ENCODE measurements around the gene KMT5C. TPM values are rescaled to one million over a fixed set of nuclear protein-coding genes. Genes with fewer than 3 reads are reported as not detected.

The KMT5C gene
- total and polyA plus RNA-seq, 2 donors (not counting 1 experiment from before 2014, with no cell fraction given) = 22.2 to 23.6 TPM

- Histone ChIP-seq H3K79me2 (ENCODE audit: control insufficient read depth, insufficient read depth, low read length) (no peaks in the 10 kb centered on the region), H3K27ac (ENCODE audit: low read length in 2 of 2) (no peak overlapping the region), H3K9me3 (ENCODE audit: control extremely low read depth in 1 of 3, control insufficient read depth in 2 of 3, insufficient read depth in 1 of 3, low read length in 2 of 3) (peaks cover 0 to 17% (median 0%) of the 10 kb centered on the region in 3 donors), H4K20me1 (ENCODE audit: control insufficient read depth, insufficient read depth, low read length, poor library complexity, severe bottlenecking) (no peaks in the 10 kb centered on the region), H3K4me3 (ENCODE audit: control extremely low read depth in 1 of 5, extremely low read depth in 1 of 5, insufficient read depth in 1 of 5, low read depth in 2 of 5, low read length in 4 of 5) (no peak overlapping the region), H3K9ac (ENCODE audit: low read length) (no peak overlapping the region), H3K4me1 (ENCODE audit: control insufficient read depth in 2 of 2, insufficient read depth in 2 of 2, low read length in 2 of 2) (peaks cover 12 to 14% of the 10 kb centered on the region in 2 donors), H3K27me3 (replicated peaks in 1 of 4; ENCODE audit: control extremely low read depth in 1 of 4, control insufficient read depth in 3 of 4, insufficient read depth in 4 of 4, low read length in 3 of 4) (peaks cover 0 to 30% (median 11%) of the 10 kb centered on the region in 4 experiments), H3K36me3 (replicated peaks in 1 of 2; ENCODE audit: control extremely low read depth in 1 of 2, control insufficient read depth in 1 of 2, extremely low read depth in 1 of 2, insufficient read depth in 2 of 2, low read length in 1 of 2) (no peaks in the 10 kb centered on the region), H3K4me2 (replicated peaks; ENCODE audit: low read depth, low read length, poor library complexity, severe bottlenecking) (no peak overlapping the region), H2AFZ (ENCODE audit: insufficient read depth, low read depth, low read length, poor library complexity, severe bottlenecking) (no peak overlapping the region)
- ATAC-seq (ENCODE audit: low read depth) (no peak), DNase-seq (no peak)
- 93% methylated on average over 16 of the region's 19 CpGs for whole genome bisulfite sequencing (ENCODE audit: insufficient coverage)
- H3K27me3 Mint-ChIP-seq = peaks cover 12% of the 10 kb centered on the region
- CTCF ChIA-PET = no interaction called here
- POLR2A ChIA-PET = interaction anchor here (0.7 kb wide), 1 partner anchor 198 kb away, joined by 4 read pairs; no protein-coding TSS in a partner anchor
- no peak overlapping the region for H3K27ac Mint-ChIP-seq
- TF ChIP-seq, protein P1, sequence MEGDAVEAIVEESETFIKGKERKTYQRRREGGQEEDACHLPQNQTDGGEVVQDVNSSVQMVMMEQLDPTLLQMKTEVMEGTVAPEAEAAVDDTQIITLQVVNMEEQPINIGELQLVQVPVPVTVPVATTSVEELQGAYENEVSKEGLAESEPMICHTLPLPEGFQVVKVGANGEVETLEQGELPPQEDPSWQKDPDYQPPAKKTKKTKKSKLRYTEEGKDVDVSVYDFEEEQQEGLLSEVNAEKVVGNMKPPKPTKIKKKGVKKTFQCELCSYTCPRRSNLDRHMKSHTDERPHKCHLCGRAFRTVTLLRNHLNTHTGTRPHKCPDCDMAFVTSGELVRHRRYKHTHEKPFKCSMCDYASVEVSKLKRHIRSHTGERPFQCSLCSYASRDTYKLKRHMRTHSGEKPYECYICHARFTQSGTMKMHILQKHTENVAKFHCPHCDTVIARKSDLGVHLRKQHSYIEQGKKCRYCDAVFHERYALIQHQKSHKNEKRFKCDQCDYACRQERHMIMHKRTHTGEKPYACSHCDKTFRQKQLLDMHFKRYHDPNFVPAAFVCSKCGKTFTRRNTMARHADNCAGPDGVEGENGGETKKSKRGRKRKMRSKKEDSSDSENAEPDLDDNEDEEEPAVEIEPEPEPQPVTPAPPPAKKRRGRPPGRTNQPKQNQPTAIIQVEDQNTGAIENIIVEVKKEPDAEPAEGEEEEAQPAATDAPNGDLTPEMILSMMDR (IDR thresholded peaks at IDR 0.05) = no peak
- TF ChIP-seq EZH2 (IDR thresholded peaks at IDR 0.05; ENCODE audit: borderline replicate concordance, insufficient read depth, low read depth, low read length, poor library complexity, severe bottlenecking) = no peak
- H3K9me3 Mint-ChIP-seq (ENCODE audit: insufficient read depth) = no peaks in the 10 kb centered on the region
- intact Hi-C loops (cut with micrococcal nuclease) = no loop called here
- H3K4me1 Mint-ChIP-seq = peaks cover 9% of the 10 kb centered on the region
- H3K4me3 Mint-ChIP-seq = no peak overlapping the region
Measured at GRCh38 chr19:55358493-55358892, 18.8 kb downstream of the KMT5C start.

DNA sequence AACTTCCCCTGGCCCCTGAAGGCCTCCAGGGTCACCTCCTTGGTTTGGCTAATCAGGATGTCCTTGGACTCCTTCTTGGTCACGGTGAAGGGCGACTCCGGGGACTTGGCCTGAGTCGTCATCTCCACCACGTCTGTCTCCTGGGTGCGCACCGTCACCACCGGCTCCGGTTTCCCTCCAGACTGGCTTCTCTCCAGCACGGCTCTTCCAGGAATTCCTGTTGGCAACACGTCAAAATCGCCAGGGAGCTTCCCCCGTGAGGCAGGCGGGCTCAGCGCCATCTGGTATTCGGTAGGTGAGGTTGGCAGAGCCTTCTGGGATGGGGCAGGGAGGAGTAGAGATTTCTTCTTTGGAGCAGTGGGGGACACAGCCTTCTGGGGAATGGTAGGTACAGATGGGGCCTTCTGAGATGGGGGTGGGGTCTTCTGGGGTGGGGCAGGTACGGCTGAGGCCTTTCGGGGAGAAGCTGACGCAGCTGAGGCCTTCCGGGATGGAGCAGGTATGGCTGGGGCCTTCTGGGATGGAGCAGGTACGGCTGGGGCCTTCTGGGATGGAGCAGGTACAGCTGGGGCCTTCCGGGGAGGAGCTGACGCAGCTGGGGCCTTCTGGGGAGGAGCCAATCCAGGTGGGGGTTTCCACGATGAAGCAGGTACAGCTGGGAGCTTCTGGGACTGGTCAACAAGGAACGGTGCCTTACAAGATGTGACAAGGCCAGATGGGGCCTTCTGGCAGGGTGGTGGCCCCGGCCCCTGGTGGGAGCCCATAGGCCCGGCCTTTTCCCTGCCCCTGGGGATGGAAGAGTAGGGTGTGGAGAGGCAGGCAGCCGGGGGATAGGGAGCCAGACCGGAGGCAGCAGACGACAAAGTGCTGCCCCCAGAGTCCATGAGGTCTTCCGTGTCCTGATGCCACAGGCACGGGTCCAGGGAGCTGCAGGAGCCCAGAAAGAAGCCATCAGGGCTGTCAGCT is 19.6 kb downstream of the KMT5C start:
- Histone ChIP-seq H3K27ac (ENCODE audit: low read length in 2 of 2) (no peak overlapping the region), H3K79me2 (ENCODE audit: control insufficient read depth, insufficient read depth, low read length) (no peaks in the 10 kb centered on the region), H3K4me3 (ENCODE audit: control extremely low read depth in 1 of 5, extremely low read depth in 1 of 5, insufficient read depth in 1 of 5, low read depth in 2 of 5, low read length in 4 of 5) (no peak overlapping the region), H3K9me3 (ENCODE audit: control extremely low read depth in 1 of 3, control insufficient read depth in 2 of 3, insufficient read depth in 1 of 3, low read length in 2 of 3) (peaks cover 0 to 10% (median 0%) of the 10 kb centered on the region in 3 donors), H2AFZ (ENCODE audit: insufficient read depth, low read depth, low read length, poor library complexity, severe bottlenecking) (no peak overlapping the region), H3K4me2 (replicated peaks; ENCODE audit: low read depth, low read length, poor library complexity, severe bottlenecking) (no peak overlapping the region), H3K4me1 (ENCODE audit: control insufficient read depth in 2 of 2, insufficient read depth in 2 of 2, low read length in 2 of 2) (peaks cover 4 to 7% of the 10 kb centered on the region in 2 donors), H3K36me3 (replicated peaks in 1 of 2; ENCODE audit: control extremely low read depth in 1 of 2, control insufficient read depth in 1 of 2, extremely low read depth in 1 of 2, insufficient read depth in 2 of 2, low read length in 1 of 2) (no peaks in the 10 kb centered on the region), H3K9ac (ENCODE audit: low read length) (no peak overlapping the region), H4K20me1 (ENCODE audit: control insufficient read depth, insufficient read depth, low read length, poor library complexity, severe bottlenecking) (no peaks in the 10 kb centered on the region), H3K27me3 (replicated peaks in 1 of 4; ENCODE audit: control extremely low read depth in 1 of 4, control insufficient read depth in 3 of 4, insufficient read depth in 4 of 4, low read length in 3 of 4) (peaks cover 0 to 22% (median 9%) of the 10 kb centered on the region in 4 experiments)
- ATAC-seq (ENCODE audit: low read depth) (no peak), DNase-seq (no peak)
- Mint-ChIP-seq H3K27me3 (peaks cover 12% of the 10 kb centered on the region), H3K27ac (no peak overlapping the region), H3K9me3 (ENCODE audit: insufficient read depth) (no peaks in the 10 kb centered on the region), H3K4me1 (peaks cover 4% of the 10 kb centered on the region), H3K4me3 (no peak overlapping the region)
- intact Hi-C loops (cut with micrococcal nuclease) = no loop called here
- ChIA-PET POLR2A (no interaction called here), CTCF (no interaction called here)
- 90% methylated on average over 32 of the region's 32 CpGs for WGBS (ENCODE audit: insufficient coverage)
- no peak for TF ChIP-seq EZH2 (IDR thresholded peaks at IDR 0.05; ENCODE audit: borderline replicate concordance, insufficient read depth, low read depth, low read length, poor library complexity, severe bottlenecking)
- TF ChIP-seq, protein P1 (IDR thresholded peaks at IDR 0.05) = no peak

Measured in B cell (primary cell).